GM18870 (cell line): ENCODE data around the gene LPP.

ENCODE experiments used
- ATAC-seq: cut with Tn5 transposase; IDR thresholded peaks from one replicate; pipeline ENCODE4 v1.9.1; 2021; ENCODE audit warnings: moderate library complexity; ENCODE audit not compliant: unreplicated experiment

Gene LPP

GRCh38 chr3:188458756-188459155 is 304.8 kb downstream of the LPP start:
- no peak for ATAC-seq

GRCh38 chr3:188465311-188465710 is 311.4 kb downstream of the LPP start:
- ATAC-seq = no peak

- ATAC-seq = no peak
Measured at GRCh38 chr3:188468196-188468595, 314.2 kb downstream of the LPP start.

- no peak for ATAC-seq
Measured at GRCh38 chr3:188468662-188469061, 314.7 kb downstream of the LPP start.

DNA sequence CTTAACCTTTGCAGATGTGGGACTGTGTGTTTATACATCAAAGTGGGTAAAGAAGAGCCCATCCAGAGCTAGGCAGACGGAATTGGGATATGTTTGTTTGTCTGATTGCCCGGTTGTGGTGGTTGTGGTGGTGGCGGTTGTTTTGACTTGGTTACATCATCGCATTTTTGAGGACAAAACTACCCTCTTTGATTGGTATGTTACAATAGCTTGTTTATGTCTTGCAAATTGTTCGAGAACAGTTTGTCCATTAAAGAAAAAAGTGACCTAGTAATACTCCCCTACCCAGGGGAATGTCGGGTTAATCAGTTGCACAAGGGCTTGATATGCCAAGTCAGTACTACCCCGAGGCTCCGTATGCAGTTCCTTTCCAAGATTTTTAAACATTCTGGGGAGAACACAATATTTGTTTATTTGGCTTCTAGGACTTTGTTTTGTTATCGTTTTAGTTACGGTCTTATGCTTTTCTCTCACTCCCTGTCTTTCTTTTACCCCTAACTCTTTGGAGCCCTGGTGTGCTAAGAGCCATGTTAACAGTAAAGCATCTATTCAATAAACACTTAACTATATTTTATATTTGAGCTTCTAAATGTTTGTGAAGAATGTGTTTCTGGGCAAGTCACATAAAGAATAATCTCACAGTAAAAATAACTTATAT is 315.4 kb downstream of the LPP start:
- ATAC-seq = no peak

DNA sequence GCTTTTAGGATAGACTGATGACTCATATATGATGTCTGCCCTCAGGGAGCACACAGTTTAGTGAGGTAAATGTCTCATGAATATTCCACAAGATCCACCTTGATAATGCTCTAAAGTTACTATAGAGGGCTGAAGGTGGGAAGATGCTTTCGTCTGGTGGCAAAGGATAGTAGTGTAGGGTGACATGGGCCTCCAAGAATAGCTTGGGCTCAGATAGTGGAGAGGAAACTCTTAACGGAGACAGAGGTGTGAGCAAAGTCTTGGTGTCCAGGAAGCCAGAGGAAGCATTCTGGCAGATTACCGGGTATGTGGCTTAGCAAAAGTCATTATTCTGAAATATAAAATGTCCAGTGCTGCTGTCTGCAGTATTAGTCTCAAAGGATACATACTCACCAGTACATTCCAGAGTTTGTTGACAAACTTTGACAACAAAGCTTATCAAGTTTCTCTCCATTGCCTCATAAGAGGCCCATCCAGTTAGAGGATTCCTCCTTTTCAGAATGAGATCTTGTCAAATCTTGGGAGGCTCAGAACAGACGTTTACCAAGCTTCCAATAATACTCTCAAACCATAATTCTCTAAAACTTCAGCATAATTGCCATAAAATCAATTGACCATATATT is 316.7 kb downstream of the LPP start:
- ATAC-seq = no peak

DNA sequence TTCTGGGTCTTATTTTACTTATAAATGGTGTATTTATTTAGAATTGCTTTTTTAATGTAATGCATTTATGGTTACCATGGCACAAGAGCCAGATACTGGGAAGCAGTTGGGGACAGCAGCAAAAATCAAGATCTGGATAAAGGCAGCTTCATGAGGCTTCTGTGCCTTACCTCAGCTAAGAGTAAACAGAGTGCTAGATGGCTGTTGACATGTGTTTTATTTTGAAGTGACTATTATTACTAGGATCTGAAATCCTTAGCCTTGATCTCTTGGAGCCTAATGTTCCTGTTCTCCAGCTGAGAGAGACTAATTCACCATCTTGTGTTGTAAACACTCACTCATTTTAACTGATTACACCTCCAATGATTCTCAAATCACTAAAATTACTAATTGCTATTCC is 317.8 kb downstream of the LPP start:
- no peak for ATAC-seq

DNA sequence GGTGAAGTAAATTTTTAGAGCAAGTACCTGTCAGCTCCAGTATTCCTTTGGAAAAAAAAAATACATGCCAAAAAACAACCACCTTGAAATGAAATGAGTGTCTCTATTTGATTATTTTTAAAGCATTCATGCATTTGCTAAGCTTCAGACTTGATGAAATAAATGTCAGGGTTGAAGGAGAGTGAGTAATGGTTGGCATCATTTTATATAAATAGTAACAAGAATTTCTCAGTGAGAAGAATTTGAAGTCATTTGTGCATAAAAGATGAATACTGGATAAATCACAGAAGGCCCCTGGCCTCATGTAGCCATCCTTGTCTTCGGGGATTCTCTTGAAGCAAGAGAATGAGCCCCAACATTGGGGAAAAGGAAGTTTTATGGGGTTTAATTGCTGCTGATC is 318.4 kb downstream of the LPP start:
- ATAC-seq = no peak

GRCh38 chr3:188473045-188473444 is 319.1 kb downstream of the LPP start:
- no peak for ATAC-seq

DNA sequence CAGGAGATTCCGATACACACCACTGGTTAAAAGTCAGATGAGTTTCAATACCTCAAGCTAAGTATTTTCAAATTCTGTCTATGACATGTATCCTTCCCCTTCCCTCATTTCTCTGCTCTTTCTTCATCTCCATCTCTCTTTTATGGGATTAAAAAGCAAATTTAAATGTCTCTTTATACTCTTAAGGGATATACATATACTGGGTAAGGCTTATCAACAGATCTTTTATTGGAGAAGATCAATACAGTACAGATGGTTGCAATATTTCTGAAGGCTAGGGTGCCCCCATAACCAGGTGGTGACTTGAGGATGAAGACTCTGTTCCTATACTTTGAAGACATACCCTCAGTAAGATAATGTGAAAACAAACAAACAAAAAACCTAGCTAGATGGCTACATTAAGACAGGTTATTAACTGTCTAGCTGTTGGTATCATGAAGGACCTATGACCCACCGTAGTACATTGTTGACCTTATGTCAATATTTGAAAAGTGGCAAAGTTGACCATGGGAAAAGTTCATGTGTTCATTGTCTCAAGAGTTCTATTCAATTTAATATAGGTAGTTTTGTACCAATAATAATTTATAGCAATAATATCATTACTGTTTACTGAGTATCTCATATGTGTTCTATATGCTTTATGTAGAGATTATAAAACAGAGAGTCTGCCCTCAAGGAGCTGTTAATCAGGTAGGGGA is 319.8 kb downstream of the LPP start:
- ATAC-seq = no peak

DNA sequence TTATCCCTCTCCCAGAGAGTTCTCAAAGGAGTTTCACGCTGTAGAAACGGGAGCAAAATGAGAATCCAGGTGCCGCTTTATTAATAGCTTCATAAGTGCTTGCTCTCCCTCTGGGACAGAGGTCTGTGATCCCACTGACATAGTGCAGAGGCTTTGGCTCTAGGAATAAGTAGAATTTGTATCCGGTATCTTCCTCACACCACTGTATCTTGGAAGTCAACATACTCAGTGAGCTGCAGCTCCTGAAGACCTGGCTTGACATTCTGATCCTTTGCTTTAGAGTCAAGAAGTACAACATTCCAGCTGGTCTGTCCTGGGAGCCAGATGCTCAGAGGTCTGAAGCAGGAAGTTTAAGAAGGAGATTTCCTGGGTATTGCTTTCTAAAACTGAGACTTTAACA is 323.0 kb downstream of the LPP start:
- ATAC-seq = no peak

DNA sequence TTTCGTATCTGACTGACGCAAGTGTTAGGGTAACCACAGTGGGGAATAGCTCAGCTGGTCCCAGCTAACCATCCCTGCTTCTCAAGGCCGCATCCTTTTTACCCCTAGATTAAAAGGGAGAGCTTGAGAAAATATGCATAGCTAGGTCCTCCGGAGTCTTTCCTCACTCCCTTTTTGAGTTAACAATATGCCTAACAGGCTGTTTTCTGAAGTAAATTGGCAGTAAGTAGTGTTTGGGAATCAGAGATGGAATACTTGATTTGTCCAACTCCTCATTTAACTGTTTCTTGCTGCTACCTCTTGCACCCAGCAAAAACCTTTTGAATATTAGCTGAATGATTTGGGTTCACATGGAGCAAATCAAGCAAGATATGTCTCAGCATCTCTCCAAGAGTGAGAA is 326.1 kb downstream of the LPP start:
- ATAC-seq = no peak

GRCh38 chr3:188482929-188483328 is 329.0 kb downstream of the LPP start:
- no peak for ATAC-seq

DNA sequence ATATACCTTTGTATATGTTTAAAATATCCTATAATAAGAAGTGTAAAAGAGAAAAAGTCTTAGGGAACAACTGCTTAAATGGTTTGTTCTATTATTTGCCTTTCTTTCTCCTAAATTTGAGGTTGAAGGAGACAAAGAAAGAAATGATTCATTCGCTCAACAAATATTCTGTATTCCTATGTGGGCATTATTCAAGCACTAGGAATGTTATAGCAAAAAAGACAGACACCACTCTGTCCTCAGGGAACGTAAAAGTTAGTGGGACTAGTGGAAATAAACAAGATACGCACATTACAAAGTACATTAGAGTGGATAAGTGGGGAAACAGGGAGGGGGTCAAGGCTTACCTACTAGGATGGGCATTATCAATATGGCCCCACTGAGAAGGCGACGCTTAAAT is 332.2 kb downstream of the LPP start:
- no peak for ATAC-seq

DNA sequence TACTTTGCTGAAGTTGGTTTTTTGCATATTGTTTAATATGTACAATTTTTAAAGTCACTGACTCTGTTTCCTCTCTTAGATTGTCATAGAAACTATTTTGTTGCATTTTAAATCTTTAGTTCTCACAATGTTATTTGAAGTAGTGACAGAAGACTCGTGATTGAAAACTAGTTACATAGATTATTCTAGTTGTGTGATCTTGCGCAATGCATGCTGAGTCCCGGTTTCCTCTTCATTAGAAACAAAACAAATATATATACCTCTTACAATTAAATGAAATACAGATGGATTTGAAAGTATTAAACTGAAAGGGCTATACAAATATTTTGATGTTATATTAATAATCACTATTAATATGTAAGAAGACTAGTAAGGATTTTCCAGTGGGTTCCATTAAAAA is 333.0 kb downstream of the LPP start:
- no peak for ATAC-seq

- no peak for ATAC-seq
Measured at GRCh38 chr3:188487652-188488051, 333.7 kb downstream of the LPP start.

DNA sequence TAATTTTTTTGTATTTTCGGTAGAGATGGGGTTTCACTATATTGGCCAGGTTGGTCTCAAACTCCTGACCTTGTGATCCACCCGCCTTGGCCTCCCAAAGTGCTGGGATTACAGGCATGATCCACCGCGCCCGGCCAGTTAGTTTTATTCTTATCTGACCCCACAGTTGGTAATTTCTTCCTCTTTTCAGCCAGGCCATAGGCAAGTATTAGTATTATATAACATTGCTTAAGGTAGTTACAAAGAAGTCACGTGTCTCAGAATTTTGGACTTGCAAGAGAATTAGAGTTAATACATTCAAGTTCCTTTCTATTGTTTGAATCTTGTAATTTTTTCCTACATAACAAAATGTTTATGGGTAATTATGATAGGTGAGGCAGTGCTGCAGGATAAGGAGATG is 334.8 kb downstream of the LPP start:
- no peak for ATAC-seq

DNA sequence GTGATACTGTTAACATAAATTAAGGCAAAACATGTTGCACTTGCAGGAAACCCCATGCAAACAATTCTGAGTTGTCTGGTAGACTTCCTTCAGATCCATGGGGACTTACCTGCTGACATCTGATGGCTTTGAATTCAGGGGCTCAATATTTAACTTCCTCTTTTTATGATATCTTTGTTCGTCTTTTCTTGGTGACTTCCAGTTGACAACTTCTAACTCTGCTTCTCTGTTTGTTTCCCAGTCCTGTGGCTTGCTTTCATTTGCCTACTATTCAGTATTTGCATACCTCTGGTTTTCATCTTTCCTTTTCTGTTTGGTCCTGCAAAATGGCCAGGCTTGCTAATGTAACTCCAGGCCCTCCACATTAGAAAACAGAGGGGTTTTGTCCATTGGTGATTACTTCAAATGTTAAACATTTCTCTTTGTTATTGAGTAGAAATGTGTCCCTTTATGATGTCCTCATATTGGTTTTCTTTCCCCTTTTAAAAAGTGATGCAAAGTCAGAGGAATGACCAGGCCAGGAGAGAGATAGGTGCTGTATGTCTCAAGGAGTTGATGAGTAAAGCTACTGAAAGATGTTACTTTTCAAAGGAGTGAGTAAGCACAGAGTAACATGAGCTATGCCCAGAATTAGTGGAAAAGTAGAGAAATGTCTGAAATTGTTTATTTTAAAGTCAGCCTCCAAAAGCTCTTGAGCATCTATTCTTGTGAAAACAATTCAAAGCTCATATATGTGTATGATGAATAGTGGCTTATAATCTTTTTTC is 335.9 kb downstream of the LPP start:
- no peak for ATAC-seq

GRCh38 chr3:188490416-188490815 is 336.5 kb downstream of the LPP start:
- no peak for ATAC-seq

- no peak for ATAC-seq
Measured at GRCh38 chr3:188491276-188491687, 337.3 kb downstream of the LPP start.

GRCh38 chr3:188496390-188496789 is 342.4 kb downstream of the LPP start:
- ATAC-seq = no peak

DNA sequence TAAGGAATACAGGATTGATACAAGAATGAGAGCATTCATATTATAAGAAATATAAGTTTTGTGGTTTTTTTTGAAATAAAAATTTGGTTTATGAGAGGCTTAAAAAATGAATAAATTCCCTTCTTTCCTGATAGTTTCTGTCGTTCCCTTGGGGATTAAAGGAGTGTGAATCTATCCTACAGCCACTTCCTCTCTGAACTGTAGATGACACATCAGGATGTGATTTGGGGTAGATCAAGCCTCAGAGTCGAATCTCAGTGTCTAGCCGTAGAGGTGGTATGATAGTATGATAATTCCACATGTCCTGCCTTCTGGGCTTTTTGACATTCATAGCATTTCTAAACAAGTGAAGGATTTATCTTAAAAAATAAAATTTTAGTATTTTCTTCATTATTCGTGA is 343.1 kb downstream of the LPP start:
- ATAC-seq = no peak
